Neutrophil (primary cell): ENCODE results near the gene GPR42.

Experiments
- H3K27ac ChIP-seq: fragments of 200-600 bp; sonication (generic); 2 replicates; pipeline ENCODE4 v1.5.1; 2016; ENCODE audit warnings: mild to moderate bottlenecking, moderate library complexity
- H3K27me3 ChIP-seq: fragments of 200-600 bp; sonication (generic); 2 replicates; pipeline ENCODE4 v1.6.0; 2016; ENCODE audit warnings: mild to moderate bottlenecking
- H3K36me3 ChIP-seq: fragments of 200-600 bp; sonication (generic); 2 replicates; pipeline ENCODE4 v1.5.1; 2017
- H3K4me1 ChIP-seq, 2 experiments: fragments of 200-600 bp in 1 of 2; sonication (generic) in 1 of 2; 1 replicate in 1 of 2; 2 replicates in 1 of 2; pipeline versions ENCODE4 v1.5.1 to v1.6.1; 2013 to 2016; ENCODE audit warnings: low read depth in 1 of 2, low read length in 1 of 2, mild to moderate bottlenecking in 1 of 2, moderate library complexity in 1 of 2; ENCODE audit not compliant: control insufficient read depth in 1 of 2, insufficient read depth in 1 of 2
- H3K4me3 ChIP-seq, 2 experiments: fragments of 200-600 bp in 1 of 2; sonication (generic) in 1 of 2; 1 replicate in 1 of 2; 2 replicates in 1 of 2; pipeline ENCODE4 v1.5.1; 2013 to 2016; ENCODE audit warnings: low read depth in 1 of 2, low read length in 1 of 2, mild to moderate bottlenecking in 1 of 2, moderate library complexity in 1 of 2
- H3K9me3 ChIP-seq: fragments of 200-600 bp; sonication (generic); 2 replicates; pipeline ENCODE4 v1.5.1; 2016
- TF ChIP-seq, protein P1 (sequence below): fragments of 200-600 bp; sonication (generic); IDR thresholded peaks from 2 replicates; pipeline ENCODE4 v1.5.1; 2016; ENCODE audit warnings: antibody characterized with exemption

Gene GPR42

GRCh38 chr19:35370722-35371121 lies at the start of gene GPR42:
GPR42 (plus strand) TSS chr19:35371068; CDS start chr19:35371360, 292 bp downstream.
- TF ChIP-seq, protein P1, sequence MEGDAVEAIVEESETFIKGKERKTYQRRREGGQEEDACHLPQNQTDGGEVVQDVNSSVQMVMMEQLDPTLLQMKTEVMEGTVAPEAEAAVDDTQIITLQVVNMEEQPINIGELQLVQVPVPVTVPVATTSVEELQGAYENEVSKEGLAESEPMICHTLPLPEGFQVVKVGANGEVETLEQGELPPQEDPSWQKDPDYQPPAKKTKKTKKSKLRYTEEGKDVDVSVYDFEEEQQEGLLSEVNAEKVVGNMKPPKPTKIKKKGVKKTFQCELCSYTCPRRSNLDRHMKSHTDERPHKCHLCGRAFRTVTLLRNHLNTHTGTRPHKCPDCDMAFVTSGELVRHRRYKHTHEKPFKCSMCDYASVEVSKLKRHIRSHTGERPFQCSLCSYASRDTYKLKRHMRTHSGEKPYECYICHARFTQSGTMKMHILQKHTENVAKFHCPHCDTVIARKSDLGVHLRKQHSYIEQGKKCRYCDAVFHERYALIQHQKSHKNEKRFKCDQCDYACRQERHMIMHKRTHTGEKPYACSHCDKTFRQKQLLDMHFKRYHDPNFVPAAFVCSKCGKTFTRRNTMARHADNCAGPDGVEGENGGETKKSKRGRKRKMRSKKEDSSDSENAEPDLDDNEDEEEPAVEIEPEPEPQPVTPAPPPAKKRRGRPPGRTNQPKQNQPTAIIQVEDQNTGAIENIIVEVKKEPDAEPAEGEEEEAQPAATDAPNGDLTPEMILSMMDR = no peak
- Histone ChIP-seq H3K4me3 (no peak within 1 kb of the TSS), H3K27ac (no peak within 1 kb of the TSS), H3K9me3 (no peaks in the 10 kb centered on the region), H3K36me3 (no peaks in the 10 kb centered on the region), H3K27me3 (peaks cover 8% of the 10 kb centered on the region), H3K4me1 (peaks cover 0 to 6% of the 10 kb centered on the region in 2 experiments)

DNA sequence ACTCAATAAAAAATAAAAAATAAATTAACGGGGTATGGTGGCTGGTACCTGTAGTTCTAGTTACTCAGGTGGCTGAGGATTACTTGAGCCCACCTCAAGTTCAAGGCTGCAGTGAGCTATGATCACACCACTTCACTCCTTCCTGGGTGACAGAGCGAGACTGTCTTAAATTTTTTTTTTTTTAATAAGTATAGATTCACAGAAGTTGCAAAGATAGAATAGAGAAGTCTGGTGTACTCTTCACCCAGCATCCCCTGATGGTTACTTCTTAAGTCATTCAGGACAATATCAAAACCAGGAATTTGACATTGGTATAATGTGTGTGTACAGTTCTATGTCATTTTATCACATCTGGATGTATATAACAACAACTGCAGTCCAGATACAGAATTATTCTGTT lies 49.6 kb upstream of the GPR42 start:
- Histone ChIP-seq H3K27me3 (no peaks in the 10 kb centered on the region), H3K4me3 (no peak overlapping the region), H3K9me3 (no peaks in the 10 kb centered on the region), H3K27ac (no peak overlapping the region), H3K36me3 (no peaks in the 10 kb centered on the region), H3K4me1 (peaks cover 23 to 25% of the 10 kb centered on the region in 2 experiments)
- TF ChIP-seq, protein P1 = no peak

DNA sequence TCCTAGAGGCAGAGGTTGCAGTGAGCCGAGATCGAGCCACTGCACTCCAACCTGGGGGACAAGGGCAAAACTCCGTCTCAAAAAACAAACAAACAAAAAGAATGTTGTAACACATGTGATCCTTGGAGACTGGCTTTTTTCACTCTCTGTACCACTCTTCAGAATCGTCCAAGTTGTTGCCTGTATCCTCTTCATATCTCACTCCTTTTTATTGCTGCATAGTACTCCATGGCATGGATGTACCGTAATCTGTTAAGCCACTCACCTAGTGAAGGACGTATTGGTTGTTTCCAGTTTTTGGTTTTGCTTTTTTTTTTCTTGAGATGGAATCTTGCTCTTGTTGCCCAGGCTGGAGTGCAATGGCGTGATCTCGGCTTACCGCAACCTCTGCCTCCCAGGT lies 48.9 kb upstream of the GPR42 start:
- peaks cover 23 to 25% of the 10 kb centered on the region in 2 experiments for H3K4me1 ChIP-seq
- H3K27ac ChIP-seq = no peak overlapping the region
- no peak overlapping the region for H3K4me3 ChIP-seq
- no peaks in the 10 kb centered on the region for H3K27me3 ChIP-seq
- no peaks in the 10 kb centered on the region for H3K36me3 ChIP-seq
- H3K9me3 ChIP-seq = no peaks in the 10 kb centered on the region
- TF ChIP-seq, protein P1 = no peak

DNA sequence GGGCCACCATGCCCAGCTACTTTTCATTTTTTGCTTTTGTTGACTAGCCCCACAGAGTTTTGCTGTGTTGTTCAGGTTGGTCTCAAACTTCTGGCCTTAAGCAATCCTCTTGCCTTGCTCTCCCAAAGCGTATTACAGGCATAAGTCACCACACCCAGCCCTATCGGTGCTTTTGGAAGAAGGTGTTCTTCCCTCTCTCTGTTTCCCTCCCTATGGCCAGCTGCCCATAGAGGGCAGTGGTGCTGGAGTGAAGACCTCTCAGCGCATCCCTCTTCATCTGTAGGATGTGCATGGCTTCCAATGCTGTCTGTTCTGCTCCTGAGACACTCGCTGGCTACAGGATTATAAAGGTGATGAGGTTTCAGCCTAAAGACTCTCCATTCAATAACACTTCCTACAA lies 43.2 kb upstream of the GPR42 start:
- Histone ChIP-seq H3K9me3 (no peaks in the 10 kb centered on the region), H3K4me3 (no peak overlapping the region), H3K27ac (no peak overlapping the region), H3K36me3 (no peaks in the 10 kb centered on the region), H3K27me3 (peaks cover 5% of the 10 kb centered on the region), H3K4me1 (peaks cover 10 to 15% of the 10 kb centered on the region in 2 experiments)
- TF ChIP-seq, protein P1 = no peak

- H3K27me3 ChIP-seq = peaks cover 16% of the 10 kb centered on the region
- no peaks in the 10 kb centered on the region for H3K9me3 ChIP-seq
- H3K4me1 ChIP-seq = peaks cover 10 to 14% of the 10 kb centered on the region in 2 experiments
- TF ChIP-seq, protein P1 = no peak
- H3K36me3 ChIP-seq = no peaks in the 10 kb centered on the region
- H3K4me3 ChIP-seq = no peak within 1 kb of the TSS
- no peak within 1 kb of the TSS for H3K27ac ChIP-seq
Observed at GRCh38 chr19:35328851-35329285, 42.0 kb upstream of the GPR42 start, which contains the start of gene CD22. CD22 (plus strand) TSS chr19:35329187; CDS start chr19:35332041, 2,854 bp downstream.

GRCh38 chr19:35329323-35329722 lies 41.5 kb upstream of the GPR42 start:
- H3K27me3 ChIP-seq = peaks cover 16% of the 10 kb centered on the region
- no peaks in the 10 kb centered on the region for H3K36me3 ChIP-seq
- peaks cover 7 to 9% of the 10 kb centered on the region in 2 experiments for H3K4me1 ChIP-seq
- no peak overlapping the region for H3K27ac ChIP-seq
- no peaks in the 10 kb centered on the region for H3K9me3 ChIP-seq
- H3K4me3 ChIP-seq = no peak overlapping the region
- TF ChIP-seq, protein P1 = no peak
